Psoas muscle (tissue), 8 donors: ENCODE results near the gene COL4A2. TPM values are rescaled to one million over a fixed set of nuclear protein-coding genes. Genes with fewer than 3 reads are reported as not detected.
A peak's percentile ranks its signal among the peaks of the same experiment; 100 is the strongest.

Experiments used
- ATAC-seq, 4 donors: fragments of 200-7000 bp; cut with Tn5 transposase; one replicate each; pipeline ENCODE4 v1.9.1; 2020; ENCODE audit warnings: moderate library complexity in 3 of 4, mild to moderate bottlenecking in 2 of 4
- DNase-seq, 2 donors: peaks; one replicate each; pipeline ENCODE4 v3.0.0-alpha.2; 2020
- H3K27ac ChIP-seq: fragments of 200-600 bp; one replicate; pipeline ENCODE4 v1.8.0; 2022
- H3K27me3 ChIP-seq, 3 donors: fragments of 200-600 bp in 1 of 3; one replicate each; pipeline versions ENCODE4 v1.6.1 to v1.8.0; 2013 to 2022; ENCODE audit warnings: low read length in 2 of 3, mild to moderate bottlenecking in 2 of 3, moderate library complexity in 1 of 3; ENCODE audit not compliant: insufficient read depth in 3 of 3
- H3K36me3 ChIP-seq, 2 donors: fragments of 200-600 bp in 1 of 2; one replicate each; pipeline versions ENCODE4 v1.6.1 to v1.8.0; 2013 to 2022; ENCODE audit warnings: low read depth in 1 of 2, mild to moderate bottlenecking in 1 of 2, moderate library complexity in 1 of 2; ENCODE audit not compliant: insufficient read depth in 1 of 2
- H3K4me1 ChIP-seq: fragments of 200-600 bp; one replicate; pipeline ENCODE4 v1.8.0; 2022
- H3K4me3 ChIP-seq: fragments of 200-600 bp; one replicate; pipeline ENCODE4 v1.8.0; 2022; ENCODE audit warnings: mild to moderate bottlenecking
- H3K9me3 ChIP-seq: fragments of 200-600 bp; one replicate; pipeline ENCODE4 v1.8.0; 2022
- CTCF ChIP-seq: fragments of 200-600 bp; IDR thresholded peaks from one replicate; pipeline ENCODE4 v1.8.0; 2022; ENCODE audit warnings: antibody characterized with exemption
- WGBS, 3 donors: extraction: QIAGEN DNeasy Blood & Tissue Kit; methylation state at CpG; one replicate each; pipeline versions ENCODE4 v1.1.6 to v1.1.7; 2013; 5-methylcytosine and 5-hydroxymethylcytosine counted together
- intact Hi-C, 2 donors: fragments of 100-400 bp; cut with DNase I; formaldehyde crosslinking; loops; one replicate each; pipeline versions ENCODE4 v1.11.0 to v1.14.2; 2022
- polyA plus RNA-seq, 3 donors: library from polyadenylated mRNA; stranded (reverse); fragments of 200-250 nt; gene quantifications; one replicate each; pipeline ENCODE4 v1.2.3, GENCODE V29; 2013
- total RNA-seq, 4 donors: library from RNA; stranded (reverse); fragmentation: NEBNext Ultra II Directional in 2 of 4; extraction: Animal tissue kit (Norgen Biotek cat#: 25700) in 2 of 4; gene quantifications; one replicate each; pipeline versions ENCODE4 v1.2.1 to v1.2.4, GENCODE V29; 2021 to 2023
- donor health status: healthy with polysubstance abuse.
- donor health status: DM: no; HTN: no; CAD: no; lungs with moderate emphysema.
- donor health status: Bipolar disorder and iron deficiency.
- donor health status: healthy.
- donor health status: DM: yes; HTN: yes; CAD: no.
- donor health status: DM: no; HTN: no; CAD: no.
- donor health status: DM: no; HTN: no; CAD: no.
- donor health status: DM: yes; HTN: yes; CAD: no.

The COL4A2 gene
- total and polyA plus RNA-seq, 7 donors, result 25.8 to 84.5 (median 57.8) TPM

DNA sequence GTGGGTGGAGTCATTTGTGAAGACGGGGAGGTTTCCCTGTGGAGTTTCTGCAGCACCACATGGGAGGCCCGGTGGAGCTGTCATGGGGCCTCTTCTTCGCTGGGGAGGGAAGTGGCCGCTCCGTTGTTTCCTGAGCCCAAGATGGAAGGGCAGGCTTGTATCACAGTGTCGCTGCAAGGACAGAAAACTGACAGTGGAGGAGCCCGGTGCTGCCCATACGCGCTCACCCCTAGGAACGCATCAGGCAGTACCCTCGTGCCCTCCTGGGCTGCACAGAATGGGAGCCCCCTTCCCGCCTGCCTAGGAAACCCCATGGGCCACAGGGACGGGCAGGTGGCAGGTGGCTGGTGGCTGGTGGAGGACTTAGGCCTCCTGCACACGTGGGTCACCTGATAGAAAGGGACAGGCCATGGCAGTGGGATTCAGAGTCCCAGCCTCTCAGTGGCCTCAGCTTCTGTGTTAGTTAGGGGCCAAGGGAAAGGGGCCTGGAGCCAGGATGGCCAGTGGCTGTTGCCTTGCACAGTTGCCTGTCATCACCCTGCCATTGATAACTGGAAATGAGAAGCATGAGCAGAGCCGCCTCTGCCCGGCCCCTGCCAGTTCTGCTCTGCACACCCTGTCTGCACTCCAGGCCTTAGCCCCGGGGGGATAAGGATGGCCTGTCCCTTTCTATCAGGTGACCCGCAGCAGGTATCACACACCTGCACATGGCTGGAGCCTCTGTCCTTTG, 7.6 kb downstream of the COL4A2 start:
- H3K27ac ChIP-seq, result no peak overlapping the region
- peak overlapping the region; percentile 18 for H3K4me3 ChIP-seq
- TF ChIP-seq CTCF, result no peak
- intact Hi-C loops, result no loop called here
- no peaks in the 10 kb centered on the region for H3K9me3 ChIP-seq
- 78 to 83% (median 79%) methylated on average over 18 of the region's 18 CpGs for WGBS, 3 donors
- H3K36me3 ChIP-seq, result peaks cover 0 to 5% of the 10 kb centered on the region in 2 donors
- no peak for DNase-seq
- no peaks in the 10 kb centered on the region for H3K4me1 ChIP-seq
- peaks cover 0 to 32% (median 0%) of the 10 kb centered on the region in 3 donors for H3K27me3 ChIP-seq
- no peak for ATAC-seq

DNA sequence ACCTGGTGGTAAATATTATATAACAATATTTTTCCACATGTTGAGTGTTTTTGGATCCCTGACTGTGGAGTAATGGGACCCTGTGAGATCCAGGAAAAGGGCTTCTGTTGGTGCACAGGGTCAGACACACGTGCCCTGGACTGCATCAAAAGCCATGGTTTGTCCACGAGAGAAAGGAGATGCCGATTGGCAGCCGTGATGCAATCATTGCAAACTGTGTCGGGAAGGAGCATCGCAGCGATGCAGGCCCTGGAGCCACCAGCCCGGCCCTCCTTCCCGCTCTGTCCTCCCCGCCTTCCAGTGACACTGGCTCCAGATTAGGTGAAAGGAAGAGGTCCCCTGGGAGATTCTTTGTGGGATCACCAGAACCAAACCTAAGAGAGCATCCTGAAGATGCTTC, 9.1 kb downstream of the COL4A2 start:
- no peak for TF ChIP-seq CTCF
- Histone ChIP-seq H3K9me3 (no peaks in the 10 kb centered on the region), H3K36me3 (peaks cover 0 to 5% of the 10 kb centered on the region in 2 donors), H3K4me3 (no peak overlapping the region), H3K27me3 (peaks cover 0 to 17% (median 0%) of the 10 kb centered on the region in 3 donors), H3K27ac (no peak overlapping the region), H3K4me1 (no peaks in the 10 kb centered on the region)
- WGBS, 3 donors, result 74 to 80% (median 79%) methylated on average over 10 of the region's 10 CpGs
- DNase-seq (no peak), ATAC-seq (no peak)
- intact Hi-C loops, result no loop called here

- H3K9me3 ChIP-seq, result no peaks in the 10 kb centered on the region
- peaks cover 0 to 5% of the 10 kb centered on the region in 2 donors for H3K36me3 ChIP-seq
- WGBS, 3 donors, result 87 to 92% (median 92%) methylated on average over 5 of the region's 5 CpGs
- peaks cover 4% of the 10 kb centered on the region for H3K4me1 ChIP-seq
- peaks cover 0 to 10% (median 0%) of the 10 kb centered on the region in 3 donors for H3K27me3 ChIP-seq
- H3K27ac ChIP-seq, result no peak overlapping the region
- ATAC-seq, result no peak
- DNase-seq, result no peak
- TF ChIP-seq CTCF, result no peak
- intact Hi-C loops, result no loop called here
- H3K4me3 ChIP-seq, result no peak overlapping the region
These were observed 10.0 kb downstream of the COL4A2 start for GRCh38 chr13:110317093-110317492.

- H3K9me3 ChIP-seq, result no peaks in the 10 kb centered on the region
These were observed 10.6 kb downstream of the COL4A2 start for GRCh38 chr13:110317496-110318195.

More at GRCh38 chr13:110317496-110318195, 10.6 kb downstream of the COL4A2 start:
- DNase-seq (no peak), ATAC-seq (no peak)
- intact Hi-C loops, result no loop called here
- Histone ChIP-seq H3K4me3 (no peak overlapping the region), H3K27me3 (peaks cover 0 to 7% (median 2%) of the 10 kb centered on the region in 3 donors), H3K27ac (peak overlapping the region; percentile 33), H3K4me1 (peaks cover 4% of the 10 kb centered on the region), H3K36me3 (peaks cover 0 to 5% of the 10 kb centered on the region in 2 donors)
- no peak for TF ChIP-seq CTCF
- 64 to 80% (median 75%) methylated on average over 13 of the region's 13 CpGs for WGBS, 3 donors
